OCI-LY1 (cell line): ENCODE measurements around the gene SIVA1.

Experiments
- CTCF ChIP-seq: fragments of 200-600 bp; sonication (generic), shearing (Covaris generic); IDR thresholded peaks from 2 replicates; pipeline ENCODE4 v1.5.1; 2017; ENCODE audit warnings: mild to moderate bottlenecking, antibody characterized with exemption, low read length, moderate library complexity, mixed read lengths
- EZH2 ChIP-seq: fragments of 200-600 bp; sonication (generic), shearing (Covaris generic); IDR thresholded peaks from 2 replicates; pipeline ENCODE4 v1.8.0; 2017; ENCODE audit warnings: borderline replicate concordance, mixed run types, mild to moderate bottlenecking, antibody characterized with exemption, low read length, moderate library complexity, mixed read lengths

- TF ChIP-seq CTCF: no peak
- no peak for TF ChIP-seq EZH2
Observed at GRCh38 chr14:104788161-104788818, 35.3 kb downstream of the SIVA1 start.
